Stimulated activated CD8-positive, alpha-beta memory T cell treated with anti-CD3 and anti-CD28 coated beads, Interleukin-12 subunit alpha, Interleukin-12 subunit beta, amount 100 ng/mL, for 24 hours (primary cell): ENCODE results near the gene SLIT3.

Experiments used
- DNase-seq: peaks from one replicate; pipeline ENCODE4 v3.0.0-alpha.2; 2020; ENCODE audit errors: extremely low read depth

SLIT3 gene

GRCh38 chr5:168925160-168925559 is 375.8 kb downstream of the SLIT3 start:
- no peak for DNase-seq

GRCh38 chr5:168921147-168921866 is 379.6 kb downstream of the SLIT3 start:
- DNase-seq: no peak

- DNase-seq: no peak
Measured at GRCh38 chr5:168920019-168920810, 380.7 kb downstream of the SLIT3 start.

GRCh38 chr5:168917947-168918600 is 382.9 kb downstream of the SLIT3 start:
- DNase-seq: no peak

- no peak for DNase-seq
Measured at GRCh38 chr5:168916852-168917251, 384.1 kb downstream of the SLIT3 start.

GRCh38 chr5:168916266-168916665 is 384.7 kb downstream of the SLIT3 start:
- DNase-seq: no peak

- DNase-seq: no peak
Measured at GRCh38 chr5:168914491-168914890, 386.4 kb downstream of the SLIT3 start.

GRCh38 chr5:168910874-168911273 is 390.1 kb downstream of the SLIT3 start:
- no peak for DNase-seq

GRCh38 chr5:168908207-168908606 is 392.7 kb downstream of the SLIT3 start:
- no peak for DNase-seq

GRCh38 chr5:168903061-168903460 is 397.9 kb downstream of the SLIT3 start:
- no peak for DNase-seq

GRCh38 chr5:168899673-168900072 is 401.3 kb downstream of the SLIT3 start:
- no peak for DNase-seq

GRCh38 chr5:168899264-168899663 is 401.7 kb downstream of the SLIT3 start:
- no peak for DNase-seq

GRCh38 chr5:168898247-168898911 is 402.6 kb downstream of the SLIT3 start:
- no peak for DNase-seq

GRCh38 chr5:168897387-168898122 is 403.4 kb downstream of the SLIT3 start:
- DNase-seq: no peak

- DNase-seq: no peak
Measured at GRCh38 chr5:168895295-168896071, 405.5 kb downstream of the SLIT3 start.

- no peak for DNase-seq
Measured at GRCh38 chr5:168893283-168893682, 407.7 kb downstream of the SLIT3 start.

GRCh38 chr5:168892618-168893186 is 408.2 kb downstream of the SLIT3 start:
- no peak for DNase-seq

- DNase-seq: no peak
Measured at GRCh38 chr5:168890816-168891812, 409.8 kb downstream of the SLIT3 start.

GRCh38 chr5:168889039-168889438 is 411.9 kb downstream of the SLIT3 start:
- DNase-seq: no peak
